Fibroblast of lung (primary cell): Measurements from ENCODE around the gene SERPINH1. TPM values are rescaled to one million over a fixed set of nuclear protein-coding genes. Genes with fewer than 3 reads are reported as not detected.

Source experiments
- DNase-seq, 2 donors: peaks; one replicate each; pipeline versions ENCODE4 v3.0.0 to v3.0.0-alpha.2; 2010; ENCODE audit warnings: low read depth in 2 of 2
- H2AFZ ChIP-seq: 2 replicates; pipeline ENCODE4 v1.5.1; 2012; ENCODE audit warnings: low read length, control low read depth, inconsistent platforms
- H3K27ac ChIP-seq: 2 replicates; pipeline ENCODE4 v1.5.1; 2011; ENCODE audit warnings: low read length, control low read depth; ENCODE audit not compliant: insufficient read depth
- H3K27me3 ChIP-seq: 2 replicates; pipeline ENCODE4 v1.5.1; 2011; ENCODE audit warnings: mild to moderate bottlenecking, low read length; ENCODE audit not compliant: control insufficient read depth, insufficient read depth
- H3K36me3 ChIP-seq: 2 replicates; pipeline ENCODE4 v1.5.1; 2011; ENCODE audit warnings: low read length; ENCODE audit not compliant: control insufficient read depth, insufficient read depth
- H3K4me1 ChIP-seq: 2 replicates; pipeline ENCODE4 v1.5.1; 2011; ENCODE audit warnings: low read length; ENCODE audit not compliant: control insufficient read depth, insufficient read depth; ENCODE audit errors: extremely low read depth
- H3K4me2 ChIP-seq: 2 replicates; pipeline ENCODE4 v1.5.1; 2011; ENCODE audit warnings: low read length, control low read depth; ENCODE audit not compliant: insufficient read depth; ENCODE audit errors: extremely low read depth
- H3K4me3 ChIP-seq, 4 experiments: fragments of 200-600 bp in 1 of 4; sonication (generic) in 1 of 4; replicated peaks in 1 of 4; 2 replicates each; pipeline ENCODE4 v1.5.1; 2011 to 2016; ENCODE audit warnings: low read length in 4 of 4, low read depth in 3 of 4, mild to moderate bottlenecking in 3 of 4, control low read depth in 2 of 4, inconsistent platforms in 1 of 4, mixed read lengths in 1 of 4; ENCODE audit not compliant: insufficient read depth in 1 of 4; ENCODE audit errors: control extremely low read depth in 1 of 4
- H3K79me2 ChIP-seq: 2 replicates; pipeline ENCODE4 v1.5.1; 2012; ENCODE audit warnings: mild to moderate bottlenecking, low read length, inconsistent platforms; ENCODE audit not compliant: control insufficient read depth, insufficient read depth
- H3K9ac ChIP-seq: 2 replicates; pipeline ENCODE4 v1.5.1; 2011; ENCODE audit warnings: mild to moderate bottlenecking, low read length, control low read depth; ENCODE audit not compliant: insufficient read depth
- H3K9me3 ChIP-seq: 2 replicates; pipeline ENCODE4 v1.5.1; 2012; ENCODE audit warnings: low read depth, low read length; ENCODE audit not compliant: control insufficient read depth, insufficient read depth
- H4K20me1 ChIP-seq: 2 replicates; pipeline ENCODE4 v1.5.1; 2011; ENCODE audit warnings: low read length; ENCODE audit not compliant: control insufficient read depth, insufficient read depth; ENCODE audit errors: extremely low read depth
- EZH2 ChIP-seq: IDR thresholded peaks from 2 replicates; pipeline ENCODE4 v1.5.1; 2012; ENCODE audit warnings: low read length, control low read depth, mild to moderate bottlenecking; ENCODE audit errors: missing control alignments
- polyA plus RNA-seq, 2 donors: library from polyadenylated mRNA; depleted of rRNA in 1 of 2; stranded (reverse) in 1 of 2; unstranded in 1 of 2; fragments of >200 nt; gene quantifications; 2 replicates each; pipeline ENCODE4 v1.2.1, GENCODE V29; 2011 to 2012; ENCODE audit warnings: missing spikeins in 1 of 2
- total RNA-seq: library from RNA; depleted of rRNA; stranded (reverse); fragments of >200 nt; gene quantifications from 2 replicates; pipeline ENCODE4 v1.2.1, GENCODE V29; 2014
- TF ChIP-seq, protein P1 (sequence below), 2 donors: IDR thresholded peaks in 1 of 2; conservative IDR thresholded peaks in 1 of 2; 1 replicate in 1 of 2; 2 replicates in 1 of 2; pipeline ENCODE4 v1.5.1; 2011 to 2012; ENCODE audit warnings: low read length in 2 of 2, control low read depth in 1 of 2, inconsistent platforms in 1 of 2, low read depth in 1 of 2, mild to moderate bottlenecking in 1 of 2

The SERPINH1 gene
- total and polyA plus RNA-seq, 2 donors (not counting 1 experiment from before 2014, with no cell fraction given) = 491 to 750 TPM

DNA sequence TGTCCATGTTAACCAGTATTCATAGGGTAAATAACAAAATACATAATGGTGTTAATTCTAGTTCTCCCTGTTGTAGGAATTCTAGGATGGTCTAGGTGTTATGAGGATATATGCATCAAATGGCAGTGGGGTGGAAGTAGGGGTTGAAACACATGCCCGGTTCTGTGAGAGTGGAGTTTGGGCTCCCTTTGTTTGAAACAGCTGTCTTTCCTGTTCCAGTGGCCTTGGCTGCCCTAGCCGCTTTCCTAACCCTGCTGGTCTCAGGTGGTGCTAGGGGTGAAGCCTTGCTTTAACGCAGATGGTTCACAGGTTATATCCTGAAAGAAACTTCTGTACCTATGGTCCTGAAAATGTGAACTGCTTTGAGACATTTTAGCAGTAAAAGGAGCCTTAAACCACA is 38.3 kb downstream of the SERPINH1 start:
- no peaks in the 10 kb centered on the region for H3K36me3 ChIP-seq
- no peak overlapping the region for H3K27ac ChIP-seq
- TF ChIP-seq, protein P1, sequence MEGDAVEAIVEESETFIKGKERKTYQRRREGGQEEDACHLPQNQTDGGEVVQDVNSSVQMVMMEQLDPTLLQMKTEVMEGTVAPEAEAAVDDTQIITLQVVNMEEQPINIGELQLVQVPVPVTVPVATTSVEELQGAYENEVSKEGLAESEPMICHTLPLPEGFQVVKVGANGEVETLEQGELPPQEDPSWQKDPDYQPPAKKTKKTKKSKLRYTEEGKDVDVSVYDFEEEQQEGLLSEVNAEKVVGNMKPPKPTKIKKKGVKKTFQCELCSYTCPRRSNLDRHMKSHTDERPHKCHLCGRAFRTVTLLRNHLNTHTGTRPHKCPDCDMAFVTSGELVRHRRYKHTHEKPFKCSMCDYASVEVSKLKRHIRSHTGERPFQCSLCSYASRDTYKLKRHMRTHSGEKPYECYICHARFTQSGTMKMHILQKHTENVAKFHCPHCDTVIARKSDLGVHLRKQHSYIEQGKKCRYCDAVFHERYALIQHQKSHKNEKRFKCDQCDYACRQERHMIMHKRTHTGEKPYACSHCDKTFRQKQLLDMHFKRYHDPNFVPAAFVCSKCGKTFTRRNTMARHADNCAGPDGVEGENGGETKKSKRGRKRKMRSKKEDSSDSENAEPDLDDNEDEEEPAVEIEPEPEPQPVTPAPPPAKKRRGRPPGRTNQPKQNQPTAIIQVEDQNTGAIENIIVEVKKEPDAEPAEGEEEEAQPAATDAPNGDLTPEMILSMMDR (conservative IDR thresholded peaks at IDR 0.05 in 1 of 2, IDR thresholded peaks at IDR 0.05 in 1 of 2; ENCODE audit: low read depth in 1 of 2, low read length in 2 of 2) = no peak
- no peak for TF ChIP-seq EZH2
- no peaks in the 10 kb centered on the region for H3K79me2 ChIP-seq
- no peak overlapping the region for H3K4me2 ChIP-seq
- H4K20me1 ChIP-seq = no peaks in the 10 kb centered on the region
- no peak overlapping the region for H3K9ac ChIP-seq
- no peak overlapping the region for H2AFZ ChIP-seq
- no peak overlapping the region for H3K4me3 ChIP-seq
- H3K9me3 ChIP-seq = no peaks in the 10 kb centered on the region
- H3K4me1 ChIP-seq = peaks cover 10% of the 10 kb centered on the region
- H3K27me3 ChIP-seq = peaks cover 11% of the 10 kb centered on the region
- DNase-seq = no peak

DNA sequence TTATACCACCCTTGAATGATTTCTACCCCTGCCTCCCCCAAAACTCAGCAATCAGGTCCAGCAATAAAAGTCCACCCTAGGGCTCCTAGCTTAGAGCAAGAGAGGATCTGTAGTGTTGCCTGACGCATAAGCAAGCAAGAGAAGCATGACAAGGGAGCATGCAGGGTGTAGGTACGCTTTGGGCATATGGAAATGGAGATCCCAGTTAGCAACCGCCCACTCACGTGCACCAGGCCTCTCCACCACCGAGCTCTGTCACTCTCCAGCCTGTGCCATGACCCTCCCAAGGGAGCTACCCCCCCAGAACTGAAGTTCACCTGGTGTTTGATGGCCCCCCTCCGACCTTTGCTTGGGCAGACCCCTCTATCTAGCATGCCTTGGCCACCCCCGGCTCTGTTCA is 39.4 kb downstream of the SERPINH1 start:
- Histone ChIP-seq H2AFZ (no peak overlapping the region), H3K9ac (no peak overlapping the region), H3K4me2 (no peak overlapping the region), H3K9me3 (no peaks in the 10 kb centered on the region), H3K79me2 (no peaks in the 10 kb centered on the region), H3K27me3 (peaks cover 9% of the 10 kb centered on the region), H4K20me1 (no peaks in the 10 kb centered on the region), H3K4me3 (no peak overlapping the region), H3K4me1 (peaks cover 10% of the 10 kb centered on the region), H3K27ac (no peak overlapping the region), H3K36me3 (no peaks in the 10 kb centered on the region)
- TF ChIP-seq, protein P1 (conservative IDR thresholded peaks at IDR 0.05 in 1 of 2, IDR thresholded peaks at IDR 0.05 in 1 of 2; ENCODE audit: low read depth in 1 of 2, low read length in 2 of 2) = no peak
- no peak for TF ChIP-seq EZH2
- DNase-seq = no peak

DNA sequence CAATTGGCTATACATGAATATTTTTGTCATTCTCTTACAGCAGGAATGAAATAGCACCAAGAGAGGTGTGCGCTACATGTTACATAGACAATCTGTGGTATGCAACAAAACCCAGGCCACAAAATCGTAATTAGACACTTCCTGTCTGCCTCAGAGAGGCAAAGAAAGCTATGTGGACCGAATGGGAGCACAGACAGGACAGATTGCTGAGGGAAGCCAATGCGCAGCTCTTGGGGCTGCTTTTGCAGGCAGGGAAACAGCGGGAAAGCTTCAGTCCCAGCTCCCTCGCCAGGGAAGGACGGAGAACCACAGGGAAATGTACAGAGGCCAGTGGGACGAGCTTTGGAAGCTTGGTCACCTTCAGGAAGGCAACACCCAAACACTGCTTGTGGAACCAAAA is 40.9 kb downstream of the SERPINH1 start:
- Histone ChIP-seq H2AFZ (peak overlapping the region; percentile 4), H3K4me2 (peak overlapping the region; percentile 23)

More for the DNA sequence above, 40.9 kb downstream of the SERPINH1 start:
- DNase-seq = peak in 1 of 2 donors; percentile 88
- Histone ChIP-seq H3K9ac (no peak overlapping the region), H3K79me2 (no peaks in the 10 kb centered on the region), H4K20me1 (no peaks in the 10 kb centered on the region), H3K4me1 (peaks cover 10% of the 10 kb centered on the region), H3K27me3 (peaks cover 6% of the 10 kb centered on the region), H3K4me3 (no peak overlapping the region), H3K9me3 (no peaks in the 10 kb centered on the region), H3K27ac (no peak overlapping the region), H3K36me3 (no peaks in the 10 kb centered on the region)
- TF ChIP-seq EZH2 = no peak
- TF ChIP-seq, protein P1 (conservative IDR thresholded peaks at IDR 0.05 in 1 of 2, IDR thresholded peaks at IDR 0.05 in 1 of 2; ENCODE audit: low read depth in 1 of 2, low read length in 2 of 2) = no peak
